ENCODE data around the gene P2RY10. TPM values are rescaled to one million over a fixed set of nuclear protein-coding genes. Genes with fewer than 3 reads are reported as not detected.

P2RY10 gene
- polyA plus RNA-seq, 2 of the 4 experiments (the other 2 are of a cell fraction): not detected

DNA sequence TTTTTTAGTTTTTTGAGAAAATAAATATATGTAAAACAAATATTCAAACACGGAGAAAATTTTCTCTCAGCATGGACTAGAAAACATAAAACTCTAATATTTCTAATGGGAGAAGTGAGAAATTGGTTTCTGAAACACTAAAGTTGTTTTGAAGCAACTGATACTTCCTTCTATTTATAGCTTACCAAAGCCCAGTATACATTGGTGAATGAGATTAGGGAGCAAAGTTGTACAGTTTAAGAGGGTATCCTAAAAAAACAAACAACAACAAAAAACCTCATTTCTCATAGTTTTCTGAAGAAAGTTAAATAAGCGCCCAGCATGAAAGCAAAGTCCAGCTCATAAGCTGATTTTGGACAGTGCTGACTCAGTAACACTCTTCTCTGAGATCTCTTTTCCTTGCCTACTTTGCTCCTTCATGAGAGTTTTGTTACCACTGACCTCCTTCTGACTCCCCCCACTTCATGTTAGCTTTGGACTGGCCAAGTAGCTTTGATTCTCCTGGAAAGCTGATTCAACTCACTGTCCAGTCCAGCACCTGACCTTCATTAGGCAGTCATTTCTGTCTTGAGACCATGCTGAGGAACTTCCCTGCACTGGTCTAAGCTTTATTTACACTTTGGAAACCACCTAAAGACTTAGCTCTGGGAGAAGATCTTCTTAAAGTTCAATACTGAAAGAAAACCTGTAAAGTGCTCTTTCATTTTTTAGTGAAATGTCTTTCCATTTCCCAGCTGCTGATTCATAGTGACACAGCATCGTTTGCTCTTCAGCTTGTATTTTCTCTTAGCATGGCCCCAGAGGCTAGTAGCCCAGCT lies 21.8 kb upstream of the P2RY10 start:
- no peak overlapping the region for H3K4me3 ChIP-seq
- no peak for FAIRE-seq
- no peak for TF ChIP-seq ZNF302 (CRISPR knock-in tag; IDR thresholded peaks at IDR 0.05)
- no peak overlapping the region for H3K27ac ChIP-seq
- no peak for ATAC-seq
- WGBS (ENCODE audit: missing lambda C conversion rate): 18% methylated on average over 3 of the region's 3 CpGs
- ChIA-PET CTCF (interaction anchor here (0.7 kb wide), 1 partner anchor 445 kb away, joined by 3 read pairs; no protein-coding TSS in a partner anchor), POLR2A (no interaction called here)
- DNase-seq (ENCODE audit: low read depth in 1 of 2, low spot score in 1 of 2): peak in 1 of 2 experiments; percentile 0
- H3K4me2 ChIP-seq: no peak overlapping the region
- no peaks in the 10 kb centered on the region for H3K9me3 ChIP-seq
- H3K4me1 ChIP-seq: no peaks in the 10 kb centered on the region

DNA sequence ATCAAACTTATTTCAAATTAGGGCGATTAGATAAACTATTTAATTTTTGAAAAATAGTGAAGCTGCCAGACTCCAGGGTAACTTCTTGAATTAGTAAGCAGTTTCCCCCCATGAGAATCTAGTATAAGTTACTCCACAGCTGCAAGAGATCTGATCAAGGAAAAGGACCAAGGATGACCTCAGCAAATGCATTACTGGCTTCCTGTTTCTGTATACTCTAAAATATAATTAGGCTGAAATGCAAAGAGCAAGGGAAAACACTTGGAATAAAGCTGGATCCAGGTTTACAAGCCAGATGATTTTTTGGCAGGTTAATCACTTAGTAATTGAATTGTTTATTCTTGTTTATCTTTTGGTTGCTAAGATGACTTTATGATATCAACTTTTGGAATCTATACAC lies 13.4 kb upstream of the P2RY10 start:
- H3K4me1 ChIP-seq: no peaks in the 10 kb centered on the region
- FAIRE-seq (peak; percentile 67), DNase-seq (ENCODE audit: low read depth in 1 of 2, low spot score in 1 of 2) (no peak), ATAC-seq (no peak)
- no peaks in the 10 kb centered on the region for H3K9me3 ChIP-seq
- POLR2A ChIA-PET: no interaction called here
- CTCF ChIA-PET: no interaction called here
- no peak overlapping the region for H3K4me2 ChIP-seq
- H3K27ac ChIP-seq: no peak overlapping the region
- no peak overlapping the region for H3K4me3 ChIP-seq
- 0% methylated on average over 1 of the region's 1 CpG for WGBS (ENCODE audit: missing lambda C conversion rate)
- TF ChIP-seq TP53 (CRISPR knock-in tag; IDR thresholded peaks at IDR 0.05) (no peak), PHF8 (IDR thresholded peaks at IDR 0.05; ENCODE audit: borderline replicate concordance, low read depth) (no peak)

DNA sequence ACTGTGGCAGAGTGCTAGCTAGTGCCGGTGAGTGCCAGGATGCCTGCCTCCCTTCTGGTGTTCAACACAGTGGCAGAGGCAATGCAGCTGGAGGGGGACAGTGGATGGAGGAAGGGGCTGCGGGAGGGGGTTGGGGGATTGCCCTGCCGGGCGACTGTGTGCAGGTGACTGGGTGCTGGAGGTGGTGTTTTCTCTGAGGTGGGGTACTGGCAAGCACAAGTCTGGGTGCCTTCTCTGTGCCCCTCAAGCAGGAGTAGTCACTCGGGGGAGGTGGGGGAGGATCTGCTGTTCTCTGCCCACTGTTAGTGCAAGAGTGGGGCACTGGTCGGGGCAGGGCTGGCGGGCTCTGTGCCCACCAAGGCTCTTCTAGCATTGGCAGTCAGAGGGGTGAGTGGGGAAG lies 10.3 kb upstream of the P2RY10 start:
- H3K27ac ChIP-seq: no peak overlapping the region
- 13% methylated on average over 3 of the region's 7 CpGs for WGBS (ENCODE audit: missing lambda C conversion rate)
- no peak for TF ChIP-seq SREBF2 (IDR thresholded peaks at IDR 0.05)
- no peaks in the 10 kb centered on the region for H3K9me3 ChIP-seq
- H3K4me1 ChIP-seq: no peaks in the 10 kb centered on the region
- ChIA-PET POLR2A (no interaction called here), CTCF (no interaction called here)
- ATAC-seq (no peak), DNase-seq (ENCODE audit: low read depth in 1 of 2, low spot score in 1 of 2) (no peak), FAIRE-seq (no peak)
- H3K4me3 ChIP-seq: no peak overlapping the region
- H3K4me2 ChIP-seq: no peak overlapping the region

GRCh38 chrX:78944351-78944750 lies 840 bp upstream of the P2RY10 start:
- Histone ChIP-seq H3K9me3 (no peaks in the 10 kb centered on the region), H3K27ac (no peak overlapping the region), H3K4me2 (no peak overlapping the region), H3K4me3 (no peak overlapping the region), H3K4me1 (no peaks in the 10 kb centered on the region)
- FAIRE-seq (no peak), ATAC-seq (no peak), DNase-seq (ENCODE audit: low read depth in 1 of 2, low spot score in 1 of 2) (no peak)
- no peak for TF ChIP-seq POLR2AphosphoS2 (conservative IDR thresholded peaks at IDR 0.05; ENCODE audit: low read length)
- no peak for TF ChIP-seq HEYL (CRISPR knock-in tag; IDR thresholded peaks at IDR 0.05)
- POLR2A ChIA-PET: no interaction called here
- 3% methylated on average over 3 of the region's 3 CpGs for WGBS (ENCODE audit: missing lambda C conversion rate)
- CTCF ChIA-PET: no interaction called here

- Histone ChIP-seq H3K4me3 (no peak overlapping the region), H3K9me3 (no peaks in the 10 kb centered on the region), H3K4me2 (no peak overlapping the region), H3K4me1 (no peaks in the 10 kb centered on the region), H3K27ac (no peak overlapping the region)
- ChIA-PET POLR2A (no interaction called here), CTCF (no interaction called here)
- DNase-seq (ENCODE audit: low read depth in 1 of 2, low spot score in 1 of 2) (no peak), FAIRE-seq (no peak), ATAC-seq (no peak)
- TF ChIP-seq CBX8 (IDR thresholded peaks at IDR 0.05): no peak
- TF ChIP-seq, protein P1, sequence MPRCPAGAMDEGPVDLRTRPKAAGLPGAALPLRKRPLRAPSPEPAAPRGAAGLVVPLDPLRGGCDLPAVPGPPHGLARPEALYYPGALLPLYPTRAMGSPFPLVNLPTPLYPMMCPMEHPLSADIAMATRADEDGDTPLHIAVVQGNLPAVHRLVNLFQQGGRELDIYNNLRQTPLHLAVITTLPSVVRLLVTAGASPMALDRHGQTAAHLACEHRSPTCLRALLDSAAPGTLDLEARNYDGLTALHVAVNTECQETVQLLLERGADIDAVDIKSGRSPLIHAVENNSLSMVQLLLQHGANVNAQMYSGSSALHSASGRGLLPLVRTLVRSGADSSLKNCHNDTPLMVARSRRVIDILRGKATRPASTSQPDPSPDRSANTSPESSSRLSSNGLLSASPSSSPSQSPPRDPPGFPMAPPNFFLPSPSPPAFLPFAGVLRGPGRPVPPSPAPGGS (IDR thresholded peaks at IDR 0.05): no peak
- 0% methylated on average over 1 of the region's 1 CpG for WGBS (ENCODE audit: missing lambda C conversion rate)
These were observed 1.2 kb downstream of the P2RY10 start for GRCh38 chrX:78946178-78946931.

GRCh38 chrX:78950009-78950835 lies 5.0 kb downstream of the P2RY10 start:
- CTCF ChIA-PET: no interaction called here
- ATAC-seq (no peak), DNase-seq (ENCODE audit: low read depth in 1 of 2, low spot score in 1 of 2) (no peak)
- no peak for TF ChIP-seq EHF (CRISPR knock-in tag; IDR thresholded peaks at IDR 0.05)
- no peak for TF ChIP-seq HEYL (CRISPR knock-in tag; IDR thresholded peaks at IDR 0.05)
- TF ChIP-seq MAX (IDR thresholded peaks at IDR 0.05): no peak
- no peak for TF ChIP-seq RNF2 (IDR thresholded peaks at IDR 0.05; ENCODE audit: borderline replicate concordance, low read depth)
- TF ChIP-seq EP300 (IDR thresholded peaks at IDR 0.05): no peak
- no peak for TF ChIP-seq NFE2L2 (conservative IDR thresholded peaks at IDR 0.05; ENCODE audit: low read length)
- no peak for TF ChIP-seq RFX5 (IDR thresholded peaks at IDR 0.05)
- TF ChIP-seq HOXB5 (CRISPR knock-in tag; IDR thresholded peaks at IDR 0.05): no peak
- TF ChIP-seq EHMT2 (IDR thresholded peaks at IDR 0.05; ENCODE audit: low read depth): no peak
- no peak for TF ChIP-seq HDAC2 (IDR thresholded peaks at IDR 0.05)
- TF ChIP-seq HOXB13 (CRISPR knock-in tag; IDR thresholded peaks at IDR 0.05; ENCODE audit: low read depth): no peak
- TF ChIP-seq KDM5A (IDR thresholded peaks at IDR 0.05): no peak
- no peak for TF ChIP-seq BHLHE40 (IDR thresholded peaks at IDR 0.05; ENCODE audit: low read depth, low read length)
- no peak for TF ChIP-seq RAD21 (conservative IDR thresholded peaks at IDR 0.05 in 1 of 2, IDR thresholded peaks at IDR 0.05 in 1 of 2)

More at GRCh38 chrX:78950009-78950835, 5.0 kb downstream of the P2RY10 start:
- H3K4me2 ChIP-seq: no peak overlapping the region
- H3K27ac ChIP-seq: no peak overlapping the region
- 5% methylated on average over 3 of the region's 3 CpGs for WGBS (ENCODE audit: missing lambda C conversion rate)
- H3K9me3 ChIP-seq: no peaks in the 10 kb centered on the region
- H3K4me1 ChIP-seq: no peaks in the 10 kb centered on the region
- FAIRE-seq: peak; percentile 63
- POLR2A ChIA-PET: no interaction called here
- no peak overlapping the region for H3K4me3 ChIP-seq
